Neural progenitor cell (in vitro differentiated cells): Measurements from ENCODE around the gene DLX1.
A peak's percentile ranks its signal among the peaks of the same experiment; 100 is the strongest.

ENCODE experiments used
- CTCF ChIP-seq: fragments of 200-600 bp; sonication (generic); IDR thresholded peaks from 2 replicates; pipeline ENCODE4 v1.5.1; 2017; ENCODE audit warnings: antibody characterized with exemption, mild to moderate bottlenecking
- EZH2 ChIP-seq: fragments of 200-600 bp; sonication (generic); IDR thresholded peaks from 2 replicates; pipeline ENCODE4 v1.6.1; 2017; ENCODE audit warnings: antibody characterized with exemption, mild to moderate bottlenecking, moderate library complexity
- EZH2phosphoT487 ChIP-seq: fragments of 200-600 bp; sonication (generic); IDR thresholded peaks from 2 replicates; pipeline ENCODE4 v1.6.1; 2017; ENCODE audit warnings: antibody characterized with exemption

GRCh38 chr2:172131713-172132555 is 46.6 kb downstream of the DLX1 start:
- TF ChIP-seq CTCF (no peak), EZH2phosphoT487 (peak; percentile 78), EZH2 (no peak)
